HCEC 1CT (cell line): ENCODE data around the gene ARAP2.

Source experiments
- DNase-seq: peaks from one replicate; pipeline ENCODE4 v3.0.0-alpha.2; 2017

ARAP2 gene

DNA sequence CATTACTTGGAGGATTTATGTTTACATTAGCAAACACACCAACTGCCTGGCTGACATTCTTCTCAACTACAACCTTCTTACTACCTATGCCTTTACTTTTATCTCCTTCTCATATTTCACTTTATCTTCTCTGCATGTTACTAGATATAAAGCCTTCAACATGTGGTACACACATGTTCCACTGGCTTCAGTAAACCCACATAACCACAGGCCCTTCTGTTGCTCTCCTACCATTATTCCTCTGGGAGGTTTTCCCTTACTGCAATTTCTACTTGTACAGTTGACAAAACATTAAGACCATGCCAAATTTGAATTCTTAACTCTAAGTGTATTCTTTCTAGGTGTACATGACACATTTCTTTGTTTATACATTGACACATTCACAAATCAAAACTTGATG, 133.1 kb downstream of the ARAP2 start:
- no peak for DNase-seq

DNA sequence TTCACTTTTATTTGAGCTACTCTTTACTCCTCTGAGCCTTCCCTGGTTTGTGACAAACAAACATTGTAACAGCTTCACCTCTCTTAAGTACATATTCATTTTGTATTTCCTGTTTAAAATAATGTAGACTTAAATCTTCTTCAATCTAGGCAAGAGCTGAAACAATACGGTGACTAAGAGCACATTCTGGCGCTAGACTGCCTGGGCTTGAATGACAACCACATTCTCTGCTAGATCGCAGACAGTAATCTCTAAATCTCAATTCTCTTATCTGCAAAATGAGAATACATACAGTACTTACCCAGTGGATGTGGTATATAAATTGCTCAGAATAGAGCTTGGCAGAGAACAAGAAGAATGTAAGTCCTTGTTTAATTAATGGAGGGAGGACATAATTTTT, 144.8 kb downstream of the ARAP2 start:
- no peak for DNase-seq

DNA sequence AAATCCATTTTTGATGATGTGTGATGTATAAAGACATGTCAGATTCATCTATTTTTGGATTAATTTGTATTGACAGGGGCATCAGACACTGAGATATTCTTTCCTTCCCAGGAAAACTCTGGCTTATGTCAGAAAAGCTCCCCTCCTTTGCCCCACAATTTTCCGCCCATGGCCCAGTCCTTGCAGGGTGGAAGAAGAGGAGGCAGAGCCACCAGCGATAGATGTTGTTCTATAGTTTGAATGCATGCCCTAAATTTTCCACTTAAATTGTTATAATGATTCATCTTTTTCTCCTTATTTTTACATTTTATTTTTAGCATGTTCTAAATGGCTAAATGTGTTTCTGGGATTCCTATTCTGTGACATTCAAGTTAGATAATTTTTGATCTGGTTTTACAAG, 149.3 kb downstream of the ARAP2 start:
- no peak for DNase-seq

DNA sequence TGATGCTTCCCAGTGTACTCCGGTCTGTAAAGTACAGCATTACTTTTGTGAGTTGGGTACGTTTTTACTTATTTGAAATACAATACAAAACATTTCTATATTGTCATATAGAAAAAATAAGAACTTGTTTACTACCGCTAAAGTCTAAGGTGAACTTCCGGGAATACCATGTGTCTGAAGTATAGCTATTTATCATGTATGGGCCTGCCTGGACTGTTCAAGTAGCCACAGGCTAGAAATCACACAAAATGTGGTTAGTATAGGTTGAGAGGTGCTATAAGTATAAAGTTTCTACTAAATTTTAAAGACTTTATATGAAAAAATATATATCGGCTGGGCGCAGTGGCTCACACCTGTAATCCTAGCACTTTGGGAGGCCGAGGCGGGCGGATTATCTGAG, 152.3 kb downstream of the ARAP2 start:
- no peak for DNase-seq

DNA sequence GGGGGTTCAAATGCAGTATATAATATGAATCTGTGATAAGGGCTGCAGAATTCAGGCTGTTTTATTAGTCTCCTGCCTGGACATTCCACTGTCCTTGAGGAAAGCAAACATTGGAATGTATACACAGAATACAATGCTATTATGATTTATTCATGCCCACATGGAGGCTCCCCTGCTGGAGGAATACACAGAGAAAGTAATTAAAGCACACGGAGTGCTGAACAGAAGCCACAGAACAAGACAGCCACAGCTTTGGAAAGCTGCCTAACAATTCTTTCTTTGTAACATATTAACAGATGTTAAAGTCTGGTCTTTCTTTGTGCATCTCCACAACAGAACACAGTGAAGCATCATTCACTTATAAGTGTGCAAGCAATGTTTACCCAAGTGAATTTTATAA, 155.8 kb downstream of the ARAP2 start:
- no peak for DNase-seq

DNA sequence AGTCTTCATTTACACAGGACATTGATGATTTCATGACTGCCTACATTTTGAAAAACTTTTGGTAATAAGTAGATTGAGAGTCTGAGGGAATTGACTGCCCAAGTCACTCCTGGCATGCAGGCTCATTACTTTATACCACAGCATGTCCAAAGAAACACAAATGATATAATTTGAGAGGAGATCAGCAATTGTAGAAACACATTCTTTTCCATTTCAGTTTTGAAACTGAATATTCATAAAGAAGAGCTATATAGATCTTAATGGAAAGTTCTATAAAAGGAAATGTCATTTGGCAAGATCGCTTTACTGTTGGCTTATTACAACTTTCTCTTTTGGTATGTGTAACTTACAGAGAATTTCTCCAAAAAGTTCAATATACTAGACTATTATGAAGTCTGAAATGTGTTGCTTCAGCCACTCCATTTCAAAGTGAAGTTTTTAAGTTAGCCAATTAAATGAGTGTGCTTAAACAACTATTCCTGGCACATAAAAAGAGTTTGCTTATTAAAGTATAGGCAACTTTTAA, 158.0 kb downstream of the ARAP2 start:
- no peak for DNase-seq

DNA sequence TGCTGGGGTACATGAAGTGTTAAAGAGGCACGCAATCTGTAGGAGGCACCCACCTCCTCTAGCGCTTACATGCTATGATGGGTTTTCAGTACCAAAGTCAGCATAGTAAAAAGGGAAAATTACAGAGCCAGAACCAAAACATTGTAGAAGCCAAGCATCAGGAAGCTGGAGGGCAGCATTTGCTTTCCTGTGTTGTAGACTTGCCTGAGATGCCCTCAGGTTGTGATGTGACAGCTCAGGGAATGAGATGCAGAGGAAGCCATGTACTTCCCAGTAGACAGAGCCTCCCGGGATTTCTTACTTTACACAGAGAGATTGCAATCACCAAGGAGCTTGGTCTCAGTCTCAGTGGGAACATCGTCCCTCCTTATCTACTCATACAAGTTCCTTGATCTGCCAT, 161.5 kb downstream of the ARAP2 start:
- DNase-seq: no peak

DNA sequence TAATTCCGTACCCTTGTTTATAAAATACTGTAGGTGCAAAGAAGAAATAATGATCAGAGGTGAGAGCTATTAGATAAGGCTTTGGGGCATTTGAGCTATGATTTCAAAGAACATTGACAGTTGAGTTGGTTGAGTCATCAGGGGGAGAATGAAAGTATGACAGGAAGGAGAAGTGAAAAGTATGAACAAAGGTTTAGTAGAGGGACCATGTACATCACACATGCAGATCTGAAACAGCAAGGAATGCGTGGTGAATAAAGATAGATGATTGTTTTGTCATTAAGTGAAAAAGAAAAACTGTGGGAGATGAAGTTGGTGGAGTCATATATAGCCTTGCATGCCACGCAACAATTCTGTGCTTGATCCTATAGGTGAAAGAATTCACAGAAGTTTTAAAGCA, 163.1 kb downstream of the ARAP2 start:
- DNase-seq: no peak

DNA sequence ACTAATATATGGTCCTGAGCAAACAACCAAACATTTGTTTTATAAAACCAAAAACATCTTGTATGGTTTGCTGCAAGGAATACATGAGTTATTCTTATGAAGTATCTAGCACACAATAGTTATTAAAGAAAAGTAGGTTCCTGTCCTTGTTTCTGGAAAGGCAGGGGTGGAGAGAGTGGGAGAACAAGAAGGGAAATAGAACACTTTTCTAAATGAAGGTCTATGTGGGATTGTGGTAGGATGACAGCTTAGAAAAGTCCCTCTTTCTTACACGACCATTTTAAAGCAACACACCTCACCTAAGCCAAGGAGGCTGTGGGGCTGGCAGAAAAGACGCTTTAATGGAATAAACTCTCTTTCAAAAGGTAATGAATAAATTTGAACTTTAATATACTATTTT, 164.6 kb downstream of the ARAP2 start:
- no peak for DNase-seq

DNA sequence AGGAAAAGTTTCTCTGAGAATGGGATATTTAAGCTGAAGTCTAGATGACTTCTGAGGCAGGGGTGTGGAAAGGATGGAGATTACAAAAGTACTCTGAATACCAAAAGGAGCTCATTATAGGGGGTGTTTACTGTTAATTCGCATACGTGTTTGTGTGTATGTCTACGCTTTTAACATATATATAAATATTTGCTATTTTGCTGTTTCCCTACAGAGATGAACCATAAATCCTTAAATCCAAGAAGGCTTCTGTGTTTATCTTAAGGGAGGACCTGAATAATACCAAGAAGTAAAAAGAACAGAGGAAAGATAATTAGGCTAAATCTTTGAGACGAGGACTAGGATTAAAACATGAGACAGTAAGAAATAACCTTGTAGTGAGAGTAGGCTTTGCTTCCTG, 166.0 kb downstream of the ARAP2 start:
- DNase-seq: no peak

DNA sequence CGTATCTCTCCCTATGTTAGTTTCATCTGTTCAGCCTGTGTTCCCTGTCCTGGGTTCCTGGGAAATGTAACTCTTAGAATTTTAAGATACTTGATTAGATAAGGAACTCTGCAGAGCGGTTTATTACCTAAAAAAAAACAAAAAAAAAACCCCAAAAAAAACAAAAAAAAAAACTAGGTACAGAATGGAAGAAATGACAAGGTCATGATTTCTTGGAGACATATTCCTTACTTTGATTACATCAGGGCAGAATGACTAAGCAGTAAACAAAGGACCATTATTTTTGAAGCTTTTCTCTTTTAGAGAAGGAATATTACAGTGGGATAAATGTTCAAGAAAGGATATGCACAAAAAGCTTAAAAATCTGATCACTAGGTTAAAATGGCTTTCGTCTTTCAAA, 171.8 kb downstream of the ARAP2 start:
- DNase-seq: no peak

DNA sequence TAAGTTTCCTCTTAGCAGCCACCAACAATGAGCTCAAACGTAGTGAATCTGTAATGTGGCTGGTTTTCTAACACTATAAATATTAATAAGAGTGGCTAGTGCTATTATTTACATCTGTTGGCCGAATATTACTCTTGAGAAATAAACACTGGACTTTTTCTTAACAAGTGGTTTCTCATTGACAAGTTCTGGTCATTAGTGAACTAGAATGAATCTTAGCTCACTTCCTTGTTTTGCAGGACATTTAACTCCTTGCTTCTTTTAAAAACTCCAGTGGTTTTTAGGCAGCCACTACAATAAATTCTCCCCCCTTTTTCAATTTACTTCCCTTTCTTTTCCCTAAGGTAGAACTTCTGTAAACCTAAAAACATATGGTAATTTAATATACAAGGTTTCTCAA, 177.2 kb downstream of the ARAP2 start:
- DNase-seq: no peak

DNA sequence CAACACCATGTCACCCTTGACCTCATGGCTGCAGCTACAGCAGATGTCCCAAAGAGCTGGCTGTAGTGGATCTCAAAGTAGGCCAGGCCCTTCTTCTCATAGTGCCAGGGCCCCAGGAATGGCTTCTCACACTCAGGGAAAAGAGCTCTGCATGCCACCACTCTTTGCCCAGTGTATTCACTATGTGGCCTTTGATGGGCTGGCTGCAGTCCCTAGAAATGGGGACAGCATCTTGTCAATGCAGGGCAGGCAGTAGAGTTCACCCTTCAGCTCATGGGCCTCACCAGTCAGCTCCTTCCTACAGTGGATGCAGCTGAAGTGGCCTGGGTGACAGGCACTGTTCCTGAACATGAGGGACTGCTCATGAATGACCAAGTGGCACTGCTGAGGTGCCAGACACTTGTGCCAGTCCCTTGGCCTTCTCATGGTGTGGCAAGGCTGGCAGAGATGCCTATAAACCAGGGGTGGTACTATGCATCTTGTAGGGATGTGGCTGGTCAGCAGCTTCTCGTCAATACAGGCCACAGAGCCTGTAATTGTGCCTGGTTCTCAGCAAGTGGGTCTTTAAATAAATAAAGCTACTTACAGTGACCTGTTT, 178.9 kb downstream of the ARAP2 start:
- DNase-seq: no peak

DNA sequence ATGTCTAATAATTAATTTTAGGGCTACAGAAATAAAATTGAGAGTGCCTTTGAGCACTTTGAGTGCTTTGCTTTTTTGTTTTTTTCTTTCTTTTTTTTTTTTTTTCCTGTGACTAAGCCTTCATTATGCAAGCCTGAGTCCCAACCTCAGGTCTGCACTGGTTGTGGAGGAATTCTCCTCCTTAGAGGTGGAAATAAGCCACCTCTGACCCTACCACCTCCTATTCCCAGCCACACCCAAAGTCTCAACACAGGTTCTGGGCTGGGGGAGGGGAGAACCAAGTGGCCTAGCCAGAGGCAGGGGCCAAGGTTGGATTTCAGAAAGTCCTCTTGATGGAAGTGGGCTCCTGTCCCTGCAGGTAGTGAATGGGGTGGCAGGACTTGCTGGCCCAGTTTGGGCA, 180.2 kb downstream of the ARAP2 start:
- no peak for DNase-seq

DNA sequence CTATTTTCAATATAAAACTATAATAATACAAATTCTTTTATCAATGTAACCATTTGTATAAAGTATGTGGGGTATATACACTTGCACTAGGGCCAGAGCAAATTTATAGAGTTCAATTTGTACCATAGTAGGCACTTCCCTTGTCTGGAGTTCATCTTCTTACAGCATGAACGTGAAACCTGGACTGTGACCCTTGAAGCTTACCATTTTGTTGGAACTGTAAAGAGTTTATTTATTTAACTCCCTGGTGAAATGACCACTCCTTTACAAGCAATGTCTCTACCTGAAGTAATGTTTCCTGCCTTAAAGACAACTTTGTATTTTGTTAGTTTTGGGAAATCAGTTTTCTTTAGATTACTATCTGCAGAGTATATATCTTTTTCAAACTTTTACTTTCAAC, 188.2 kb downstream of the ARAP2 start:
- no peak for DNase-seq

DNA sequence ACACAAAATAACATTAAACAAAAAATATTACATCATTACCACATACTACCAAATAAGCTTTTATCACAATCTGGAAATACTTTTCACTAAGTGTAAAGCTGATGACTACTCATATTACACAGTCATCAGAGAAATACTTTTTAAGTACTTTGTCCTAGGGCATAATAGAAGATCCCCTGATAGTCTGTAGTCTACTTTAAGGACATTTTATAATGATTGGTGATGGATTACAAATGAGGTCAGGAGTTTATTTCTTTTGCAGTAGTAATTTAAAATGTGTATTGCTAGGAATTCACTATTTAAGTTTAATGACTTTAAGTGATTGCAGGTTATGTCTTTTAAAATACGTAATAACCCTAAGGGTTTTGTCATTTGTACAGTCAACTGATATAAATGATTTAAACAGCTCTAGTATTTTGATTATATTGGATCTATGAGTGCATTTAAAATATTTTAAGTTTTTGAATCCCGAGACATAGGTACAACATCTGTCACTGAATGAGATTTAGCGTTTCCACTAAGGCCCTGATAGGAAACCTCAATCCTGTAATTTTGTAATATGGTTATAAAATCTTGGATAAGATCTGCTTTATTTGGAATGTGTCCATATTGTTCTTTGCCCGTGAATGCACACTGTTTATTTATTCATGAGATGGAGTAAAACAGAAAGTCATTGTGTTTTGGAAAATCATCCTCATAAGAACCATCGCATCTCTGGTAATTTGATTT, 189.5 kb downstream of the ARAP2 start:
- DNase-seq: no peak

DNA sequence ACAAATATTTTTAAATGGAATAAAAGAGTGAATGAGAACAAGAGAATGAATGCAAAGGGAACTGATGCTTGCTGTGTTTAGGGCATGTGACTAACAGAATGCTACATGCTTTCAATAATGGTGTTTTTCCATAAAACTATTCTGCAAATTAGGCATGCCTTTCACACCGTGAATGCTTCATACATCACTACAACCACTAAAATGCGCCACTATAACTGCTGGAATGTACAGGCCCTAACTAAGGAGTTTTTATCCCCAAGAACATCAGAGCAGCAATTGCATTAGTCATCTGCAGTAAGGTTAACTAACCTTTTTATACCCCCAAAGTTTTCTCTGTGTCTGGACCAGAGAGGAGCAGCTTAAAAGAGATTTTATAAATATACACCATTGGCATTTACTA, 190.4 kb downstream of the ARAP2 start:
- no peak for DNase-seq

DNA sequence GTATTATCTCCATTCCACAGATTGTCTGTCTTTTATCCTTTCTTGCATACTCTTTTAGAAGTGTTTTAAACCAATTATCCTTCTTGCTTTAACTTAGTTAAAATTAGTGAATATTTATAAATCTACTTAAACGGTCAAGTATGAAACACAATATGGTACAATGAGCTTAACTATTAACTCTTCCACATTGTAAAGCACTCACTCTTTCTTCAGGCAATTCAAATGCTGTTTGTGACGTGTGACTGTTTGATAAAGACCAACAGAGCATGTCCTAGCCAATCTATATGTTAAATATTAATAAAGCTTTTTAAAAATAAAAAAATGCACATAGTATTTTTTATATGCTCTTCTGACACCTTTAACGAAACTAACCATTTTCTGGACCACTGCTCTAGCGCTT, 192.7 kb downstream of the ARAP2 start:
- DNase-seq: no peak

DNA sequence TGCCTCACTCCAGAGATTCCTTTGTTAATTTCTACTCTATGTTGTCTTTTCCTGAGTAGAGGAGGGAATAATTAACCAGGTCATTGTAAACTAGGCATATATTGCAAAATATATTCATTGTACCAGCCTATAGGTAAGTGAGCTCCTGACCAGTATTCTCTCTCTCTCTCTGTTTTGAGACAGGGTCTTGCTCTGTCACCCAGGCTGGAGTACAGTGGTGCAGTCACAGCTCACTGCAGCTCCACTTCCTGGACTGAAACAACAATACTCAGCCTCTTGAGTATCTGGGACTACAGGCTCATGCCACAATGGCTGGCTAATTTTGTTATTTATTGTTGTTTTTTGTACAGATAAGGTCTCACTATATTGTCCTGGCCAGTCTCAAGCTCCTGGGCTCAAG, 198.3 kb downstream of the ARAP2 start:
- no peak for DNase-seq

DNA sequence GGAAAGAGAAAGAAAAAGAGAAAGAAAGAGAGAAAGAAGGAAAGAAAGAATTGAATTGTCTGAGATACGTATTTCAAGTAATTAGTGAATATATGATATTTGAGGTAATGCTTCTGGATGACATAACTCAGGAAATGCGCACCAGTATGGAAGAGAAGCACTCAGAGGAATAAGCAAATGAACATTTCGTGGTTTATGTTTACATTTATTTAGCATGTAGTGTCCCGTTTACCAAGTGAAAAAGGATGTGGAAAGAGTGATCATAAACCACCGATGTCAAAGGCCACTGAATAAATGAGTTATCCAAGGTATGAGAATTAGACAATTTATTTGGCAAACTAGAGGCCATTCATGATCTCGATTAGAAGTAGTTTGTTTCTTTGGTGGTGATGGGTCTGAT, 200.4 kb downstream of the ARAP2 start:
- no peak for DNase-seq

DNA sequence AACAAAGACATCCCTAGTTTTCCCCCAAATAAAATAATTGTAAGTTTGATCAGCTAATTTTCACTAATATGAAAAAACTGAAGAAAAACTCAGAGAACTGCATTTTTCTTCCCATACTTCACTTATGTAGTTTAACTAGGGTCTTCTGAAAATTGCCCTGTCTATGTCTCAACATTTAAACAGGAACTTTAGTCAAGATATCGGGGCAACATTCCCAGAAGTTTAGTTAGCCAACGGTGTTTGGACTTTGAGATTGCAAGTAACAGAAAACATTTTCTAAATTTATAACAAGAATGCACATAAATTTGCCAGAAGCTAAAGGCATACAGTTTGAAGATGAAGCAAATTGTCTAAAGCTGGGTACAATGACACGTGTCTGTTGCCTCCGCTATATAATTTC, 201.1 kb downstream of the ARAP2 start:
- DNase-seq: no peak

DNA sequence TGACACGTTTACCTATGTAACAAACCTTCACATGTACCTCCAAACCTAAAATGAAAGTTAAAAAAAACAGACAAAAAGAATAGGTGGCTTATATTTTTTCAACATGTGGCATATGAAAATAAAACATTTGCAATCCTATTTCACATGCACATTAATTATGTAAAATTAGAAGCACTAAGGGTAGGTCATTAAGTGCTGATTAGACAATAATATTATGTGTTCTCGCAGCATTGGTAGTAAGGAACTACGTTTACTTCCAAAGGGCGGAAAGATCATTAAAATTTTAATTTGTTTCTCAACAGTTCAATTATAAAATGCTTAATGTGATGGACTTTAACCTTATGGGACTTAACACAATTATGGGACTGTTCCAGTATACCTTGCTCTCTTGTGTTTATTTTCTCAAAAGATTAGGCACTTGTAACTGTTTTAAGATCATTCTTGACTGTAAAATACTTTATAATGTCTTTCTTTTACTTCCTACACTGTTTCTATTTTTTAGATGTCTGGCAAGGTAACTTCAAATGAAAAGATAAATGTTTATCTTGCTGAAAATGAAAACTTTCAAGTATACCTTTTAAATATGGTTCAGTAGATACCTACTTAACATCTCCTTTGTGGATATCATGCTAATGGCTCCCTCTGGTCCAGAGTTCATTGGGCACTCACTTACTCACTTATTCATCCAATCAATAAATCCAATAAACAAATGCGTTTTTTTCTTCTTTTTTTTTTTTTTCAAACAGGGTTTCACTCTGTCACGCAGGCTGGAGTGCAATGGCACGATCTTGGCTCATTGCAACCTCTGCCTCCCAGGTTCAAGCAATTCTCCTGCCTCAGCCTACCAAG, 202.0 kb downstream of the ARAP2 start:
- DNase-seq: no peak

DNA sequence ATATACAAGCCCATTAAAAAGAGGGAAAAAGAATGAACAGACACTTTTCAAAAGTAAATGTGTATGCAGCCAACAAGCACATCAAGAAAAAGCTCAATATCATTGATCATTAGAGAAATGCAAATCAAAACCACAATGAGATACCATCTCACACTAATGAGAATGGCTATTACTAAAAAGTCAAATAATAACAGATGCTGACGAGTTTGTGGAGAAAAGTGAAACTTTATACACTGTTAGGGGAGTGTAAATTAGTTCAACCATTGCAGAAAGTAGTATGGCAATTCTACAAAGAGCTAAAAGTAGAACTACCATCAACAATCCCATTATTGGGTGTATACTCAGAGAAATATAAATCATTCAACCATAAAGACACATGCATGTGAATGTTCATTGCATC, 203.0 kb downstream of the ARAP2 start:
- no peak for DNase-seq

DNA sequence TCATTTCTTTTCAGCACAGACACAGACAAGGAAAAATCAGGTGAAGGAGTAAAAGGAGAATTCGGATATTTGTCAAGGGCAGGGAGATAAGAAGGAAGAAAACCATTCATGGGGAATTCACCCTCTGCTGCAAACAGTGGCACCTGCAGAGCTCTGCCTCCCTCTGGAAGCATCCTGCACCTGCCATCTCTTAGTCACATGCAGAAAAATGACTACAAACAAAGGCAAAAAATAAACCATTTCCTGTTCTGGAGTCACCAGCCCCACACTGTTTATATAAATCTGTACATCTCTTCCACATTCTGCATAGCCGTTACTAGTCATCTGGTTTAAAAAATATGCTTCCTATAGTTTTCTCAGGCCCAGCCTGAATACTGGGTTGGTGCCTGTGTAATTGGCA, 205.3 kb downstream of the ARAP2 start:
- DNase-seq: no peak
